ENCODE measurements around the gene ST3GAL3.

GRCh38 chr1:43803105-43803504 lies 95.8 kb downstream of the ST3GAL3 start:
- TF ChIP-seq CTCF (conservative IDR thresholded peaks at IDR 0.05 in 1 of 2, IDR thresholded peaks at IDR 0.05 in 1 of 2; ENCODE audit: low read depth in 1 of 2, low read length in 2 of 2) (no peak), EZH2 (IDR thresholded peaks at IDR 0.05; ENCODE audit: low read length, missing control alignments) (no peak)
